Uterus (tissue), 4 donors: ENCODE results near the gene SLC26A1. TPM values are rescaled to one million over a fixed set of nuclear protein-coding genes. Genes with fewer than 3 reads are reported as not detected.

Source experiments
- DNase-seq, 2 donors: peaks; one replicate each; pipeline ENCODE4 v3.0.0-alpha.2; 2019 to 2020
- H3K27ac ChIP-seq, 2 donors: fragments of 200-600 bp; sonication (generic); 1 replicate in 1 of 2; 2 replicates in 1 of 2; pipeline ENCODE4 v1.5.1; 2016 to 2018
- H3K27me3 ChIP-seq, 2 donors: fragments of 200-600 bp; sonication (generic); one replicate each; pipeline ENCODE4 v1.5.1; 2018 to 2019; ENCODE audit warnings: control low read depth in 1 of 2
- H3K36me3 ChIP-seq, 2 donors: fragments of 200-600 bp; sonication (generic); one replicate each; pipeline ENCODE4 v1.5.1; 2019; ENCODE audit warnings: control low read depth in 1 of 2
- H3K4me1 ChIP-seq, 2 donors: fragments of 200-600 bp; sonication (generic); one replicate each; pipeline ENCODE4 v1.5.1; 2018 to 2019; ENCODE audit warnings: control low read depth in 1 of 2
- H3K4me3 ChIP-seq, 2 donors: fragments of 200-600 bp; sonication (generic); 1 replicate in 1 of 2; 2 replicates in 1 of 2; pipeline ENCODE4 v1.5.1; 2018 to 2019; ENCODE audit warnings: mild to moderate bottlenecking in 1 of 2
- H3K9me3 ChIP-seq, 2 donors: fragments of 200-600 bp; sonication (generic); one replicate each; pipeline ENCODE4 v1.5.1; 2019; ENCODE audit warnings: control low read depth in 1 of 2
- CTCF ChIP-seq, 4 experiments: fragments of 200-600 bp in 2 of 4; fragments of 450-650 bp in 2 of 4; sonication (generic) in 2 of 4; IDR thresholded peaks; one replicate each; pipeline ENCODE4 v1.5.1; 2016 to 2019; ENCODE audit warnings: antibody characterized with exemption in 4 of 4, mild to moderate bottlenecking in 2 of 4, moderate library complexity in 1 of 4
- POLR2A ChIP-seq, 2 donors: fragments of 450-650 bp; IDR thresholded peaks; one replicate each; pipeline ENCODE4 v1.6.1; 2016; ENCODE audit warnings: antibody characterized with exemption in 2 of 2, mild to moderate bottlenecking in 1 of 2, moderate library complexity in 1 of 2
- intact Hi-C: fragments of 100-400 bp; cut with DNase I; formaldehyde crosslinking; loops from one replicate; pipeline ENCODE4 v1.15.1; 2023; ENCODE audit warnings: low total_unique reads
- total RNA-seq, 4 donors: library from RNA; depleted of rRNA in 3 of 4; stranded (reverse); fragments of >200 nt in 3 of 4; gene quantifications; one replicate each; pipeline versions ENCODE4 v1.1.0 to v1.2.4, GENCODE V29; 2014 to 2023
- donor health status: DM: yes; HTN: yes; CAD: no.

The SLC26A1 gene
- total RNA-seq, 4 donors from 2014 or later: 0.07 to 0.12 TPM; not detected in 2

DNA sequence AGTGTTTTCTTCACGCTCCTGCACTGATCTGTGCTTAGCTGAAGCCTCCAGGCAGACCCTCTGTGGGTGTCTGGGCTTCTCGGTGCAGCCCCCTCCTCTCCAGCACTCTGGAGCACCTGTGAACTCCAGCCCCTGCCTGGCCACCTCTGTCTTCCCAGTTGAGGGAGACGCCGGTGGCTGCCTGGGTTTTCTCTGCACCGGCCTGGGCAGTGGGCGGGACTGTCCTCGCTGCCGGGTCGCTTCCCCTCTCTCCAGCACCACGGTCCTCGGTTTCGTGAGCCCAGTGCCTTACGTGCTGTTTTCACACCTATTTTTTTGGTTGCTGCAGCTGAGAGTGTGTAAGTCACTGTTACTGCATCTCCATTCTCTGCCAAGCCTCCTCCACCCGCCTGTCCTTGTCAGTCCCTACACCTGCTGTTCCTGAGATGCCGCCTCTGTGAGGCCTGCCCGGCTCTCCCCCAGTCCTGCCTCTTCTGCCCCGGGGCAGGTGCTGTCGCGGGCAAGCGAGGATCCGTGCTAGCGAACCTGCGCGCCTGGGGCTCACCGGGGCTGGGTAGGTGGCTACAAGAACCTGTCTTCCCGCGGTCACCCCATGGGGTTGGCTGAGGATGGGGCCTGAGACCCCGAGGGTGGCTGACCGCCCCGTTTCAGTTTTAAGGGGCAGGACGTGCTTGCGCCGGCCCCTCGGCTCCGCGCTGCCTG lies 15.8 kb upstream of the SLC26A1 start:
- H3K4me1 ChIP-seq: peaks cover 0 to 21% of the 10 kb centered on the region in 2 donors
- peak overlapping the region; percentile 48 to 53 for H3K27ac ChIP-seq
- no peak for TF ChIP-seq CTCF (IDR thresholded peaks at IDR 0.05)
- no peak for TF ChIP-seq POLR2A (IDR thresholded peaks at IDR 0.05)
- no peaks in the 10 kb centered on the region for H3K27me3 ChIP-seq
- H3K4me3 ChIP-seq: peak overlapping the region; percentile 42 to 58
- H3K36me3 ChIP-seq: no peaks in the 10 kb centered on the region
- peak; percentile 41 to 50 for DNase-seq
- H3K9me3 ChIP-seq: no peaks in the 10 kb centered on the region
- intact Hi-C loops: no loop called here

GRCh38 chr4:1006856-1007255 lies 13.7 kb upstream of the SLC26A1 start:
- no peak overlapping the region for H3K27ac ChIP-seq
- intact Hi-C loops: no loop called here

GRCh38 chr4:1004557-1005485 lies 11.6 kb upstream of the SLC26A1 start:
- no peak for TF ChIP-seq POLR2A (IDR thresholded peaks at IDR 0.05)
- TF ChIP-seq CTCF (IDR thresholded peaks at IDR 0.05): no peak
- DNase-seq: no peak
- H3K9me3 ChIP-seq: no peaks in the 10 kb centered on the region
- no peaks in the 10 kb centered on the region for H3K36me3 ChIP-seq
- H3K4me3 ChIP-seq: no peak overlapping the region
- intact Hi-C loops: no loop called here
- H3K27me3 ChIP-seq: peaks cover 15 to 23% of the 10 kb centered on the region in 2 donors
- H3K4me1 ChIP-seq: peaks cover 0 to 20% of the 10 kb centered on the region in 2 donors
- no peak overlapping the region for H3K27ac ChIP-seq

More at GRCh38 chr4:1006856-1007255, 13.7 kb upstream of the SLC26A1 start:
- no peak for DNase-seq
- TF ChIP-seq POLR2A (IDR thresholded peaks at IDR 0.05): no peak
- TF ChIP-seq CTCF (IDR thresholded peaks at IDR 0.05): no peak
- Histone ChIP-seq H3K36me3 (no peaks in the 10 kb centered on the region), H3K27me3 (peaks cover 12 to 16% of the 10 kb centered on the region in 2 donors), H3K4me3 (no peak overlapping the region), H3K4me1 (peaks cover 0 to 26% of the 10 kb centered on the region in 2 donors), H3K9me3 (no peaks in the 10 kb centered on the region)

DNA sequence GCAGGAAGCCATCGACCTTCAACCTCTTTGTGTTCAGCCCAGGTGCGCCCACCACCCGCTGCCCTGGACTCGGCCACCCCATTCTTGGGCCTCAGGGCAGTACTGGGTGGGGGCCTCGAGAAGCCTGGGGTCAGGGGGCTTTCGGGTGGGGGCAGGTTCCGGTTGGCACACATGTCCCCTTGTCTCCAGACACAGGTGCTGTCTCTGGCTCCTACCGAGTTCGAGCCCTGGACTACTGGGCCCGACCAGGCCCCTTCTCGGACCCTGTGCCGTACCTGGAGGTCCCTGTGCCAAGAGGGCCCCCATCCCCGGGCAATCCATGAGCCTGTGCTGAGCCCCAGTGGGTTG lies 10.8 kb upstream of the SLC26A1 start:
- DNase-seq: no peak
- intact Hi-C loops: no loop called here
- peaks cover 15 to 23% of the 10 kb centered on the region in 2 donors for H3K27me3 ChIP-seq
- TF ChIP-seq CTCF (IDR thresholded peaks at IDR 0.05): no peak
- no peak for TF ChIP-seq POLR2A (IDR thresholded peaks at IDR 0.05)
- H3K27ac ChIP-seq: no peak overlapping the region
- no peaks in the 10 kb centered on the region for H3K9me3 ChIP-seq
- H3K4me3 ChIP-seq: no peak overlapping the region
- no peaks in the 10 kb centered on the region for H3K36me3 ChIP-seq
- peaks cover 0 to 18% of the 10 kb centered on the region in 2 donors for H3K4me1 ChIP-seq
